NCI-H1092 (cell line): Measurements from ENCODE around the gene COL3A1.

ENCODE experiments used
- DNase-seq: peaks from one replicate; lab custom pipeline; 2025; lab: John Stamatoyannopoulos, UW

Gene COL3A1

DNA sequence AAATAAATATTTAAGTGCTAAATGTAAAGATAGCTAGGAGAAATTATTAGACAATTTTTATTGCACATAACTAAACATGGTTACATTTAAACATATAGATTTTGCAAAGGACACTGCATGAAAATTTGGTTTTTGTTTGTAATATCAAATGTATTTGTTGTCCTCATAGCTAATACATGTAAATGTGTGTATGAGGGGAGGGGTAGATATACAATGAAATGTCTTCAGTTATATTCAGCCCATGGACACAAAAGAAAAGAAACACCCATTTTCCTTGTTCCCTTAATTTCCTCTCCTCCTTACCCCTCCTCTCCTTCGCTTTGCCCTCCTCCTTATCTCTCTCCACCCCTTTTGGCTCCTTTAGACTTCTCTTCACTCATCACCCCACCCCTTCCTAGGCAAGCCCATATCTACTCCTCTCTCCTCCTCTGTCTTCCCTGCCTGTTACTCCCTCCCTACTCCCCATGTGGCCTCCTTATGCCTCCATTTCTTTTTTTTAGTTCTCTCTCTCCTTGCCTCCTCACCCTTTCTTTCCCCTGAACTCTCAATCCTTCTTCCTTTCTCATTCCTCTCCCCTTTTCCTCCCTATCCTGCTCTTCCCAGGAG, 1.4 kb downstream of the COL3A1 start:
- DNase-seq, result no peak

GRCh38 chr2:188976545-188977268, 2.5 kb downstream of the COL3A1 start:
- DNase-seq, result no peak

GRCh38 chr2:188977317-188977716, 3.1 kb downstream of the COL3A1 start:
- no peak for DNase-seq

GRCh38 chr2:188978291-188979081, 4.3 kb downstream of the COL3A1 start:
- DNase-seq, result no peak

DNA sequence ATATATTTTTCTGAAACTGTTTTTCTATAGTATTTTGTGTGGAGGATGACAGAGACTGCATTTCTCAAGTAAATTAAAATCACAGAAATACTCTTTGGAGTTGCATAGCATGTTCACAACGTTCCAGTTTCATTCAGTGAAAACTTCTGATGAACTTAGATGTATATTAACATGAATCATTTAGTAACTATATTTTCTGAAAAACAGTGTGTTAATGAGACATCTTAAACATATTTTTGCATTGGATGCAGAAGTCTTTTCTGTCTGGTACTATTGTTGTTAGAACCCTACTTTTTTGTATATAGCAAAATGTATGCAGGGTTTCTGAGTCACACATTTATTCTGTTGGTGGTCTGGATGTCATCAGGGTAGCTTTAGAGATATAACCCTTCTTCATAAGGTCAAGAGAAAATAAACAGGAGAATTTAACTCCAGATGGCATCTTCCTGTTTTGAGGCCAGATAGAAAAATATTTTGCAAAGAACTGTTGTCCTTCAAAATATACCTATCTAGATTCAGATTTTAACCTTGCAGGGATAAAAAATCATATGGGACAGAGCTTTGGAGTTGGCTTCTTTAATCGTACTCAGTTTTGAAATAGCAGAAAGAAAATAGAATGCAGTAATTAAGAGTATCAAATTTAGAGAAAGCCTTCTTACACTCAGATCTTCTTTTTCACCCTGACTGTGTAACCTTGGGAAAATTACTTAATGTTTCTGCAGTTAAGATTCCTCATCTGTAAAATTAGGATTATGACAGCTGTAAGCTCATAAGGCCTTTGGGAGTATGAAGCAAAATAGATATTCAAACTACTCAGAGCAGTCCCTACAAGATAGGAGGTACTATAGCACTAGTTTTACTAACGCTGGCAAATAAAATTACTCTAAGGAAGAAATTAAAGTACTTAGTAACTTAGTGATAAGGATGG, 5.3 kb downstream of the COL3A1 start:
- DNase-seq, result no peak

GRCh38 chr2:188983427-188984064, 9.4 kb downstream of the COL3A1 start:
- DNase-seq, result no peak

DNA sequence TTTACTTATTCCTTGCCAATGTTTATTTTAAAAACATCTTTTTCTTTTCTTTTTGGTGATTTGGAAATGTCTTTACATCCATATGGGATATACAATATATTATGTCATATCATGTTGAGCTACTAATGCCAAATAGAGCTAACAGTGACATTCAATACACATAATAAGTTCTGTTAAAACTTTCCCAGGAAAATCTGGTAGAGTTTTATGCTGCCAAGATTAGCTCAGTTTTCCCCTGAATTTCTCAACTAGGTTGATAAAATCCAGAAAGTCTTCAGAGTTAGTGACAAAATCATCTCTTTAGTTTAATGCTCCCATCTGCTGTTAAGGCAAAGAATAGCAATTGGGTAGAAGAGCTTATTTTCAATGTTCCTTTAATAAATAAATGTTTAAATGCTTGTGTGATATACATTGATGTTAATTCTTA, 9.9 kb downstream of the COL3A1 start:
- no peak for DNase-seq

GRCh38 chr2:188984680-188985079, 10.5 kb downstream of the COL3A1 start:
- no peak for DNase-seq

DNA sequence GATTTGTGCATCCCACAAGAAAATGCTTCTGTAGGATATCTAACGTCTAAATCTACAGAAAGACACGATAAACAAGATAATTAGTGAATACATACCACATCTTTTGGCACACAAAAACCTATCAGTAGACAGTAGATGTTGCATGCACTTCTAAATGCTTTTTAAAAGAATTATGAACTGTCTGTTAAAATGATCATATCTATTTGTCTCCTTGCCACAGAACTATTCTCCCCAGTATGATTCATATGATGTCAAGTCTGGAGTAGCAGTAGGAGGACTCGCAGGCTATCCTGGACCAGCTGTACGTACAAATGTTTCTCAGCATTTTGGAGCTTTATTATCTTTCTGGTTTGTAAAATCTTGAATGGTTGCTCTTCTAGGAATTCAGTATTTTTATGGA, 12.7 kb downstream of the COL3A1 start:
- no peak for DNase-seq

GRCh38 chr2:188993247-188993646, 19.1 kb downstream of the COL3A1 start:
- DNase-seq, result no peak

GRCh38 chr2:188997263-188997662, 23.1 kb downstream of the COL3A1 start:
- DNase-seq, result no peak

- DNase-seq, result no peak
Measured at GRCh38 chr2:189000221-189000620, 26.0 kb downstream of the COL3A1 start.

DNA sequence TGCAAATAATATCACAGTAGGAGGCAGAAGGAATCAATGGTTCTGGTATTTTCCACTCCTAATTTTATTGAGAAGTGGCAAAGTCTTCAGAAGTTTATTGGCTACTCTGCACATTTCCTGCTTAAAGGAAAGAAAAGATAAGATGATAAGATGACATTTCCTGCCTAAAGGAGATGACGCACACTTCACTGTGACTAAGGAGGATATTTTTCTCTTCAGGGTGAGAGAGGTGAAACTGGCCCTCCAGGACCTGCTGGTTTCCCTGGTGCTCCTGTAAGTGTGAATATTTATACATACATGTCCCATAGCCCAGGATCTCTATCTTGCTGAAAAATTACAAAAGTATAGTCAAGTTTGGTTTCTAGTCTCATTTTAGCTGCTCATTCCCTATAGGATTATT, 27.9 kb downstream of the COL3A1 start:
- no peak for DNase-seq

DNA sequence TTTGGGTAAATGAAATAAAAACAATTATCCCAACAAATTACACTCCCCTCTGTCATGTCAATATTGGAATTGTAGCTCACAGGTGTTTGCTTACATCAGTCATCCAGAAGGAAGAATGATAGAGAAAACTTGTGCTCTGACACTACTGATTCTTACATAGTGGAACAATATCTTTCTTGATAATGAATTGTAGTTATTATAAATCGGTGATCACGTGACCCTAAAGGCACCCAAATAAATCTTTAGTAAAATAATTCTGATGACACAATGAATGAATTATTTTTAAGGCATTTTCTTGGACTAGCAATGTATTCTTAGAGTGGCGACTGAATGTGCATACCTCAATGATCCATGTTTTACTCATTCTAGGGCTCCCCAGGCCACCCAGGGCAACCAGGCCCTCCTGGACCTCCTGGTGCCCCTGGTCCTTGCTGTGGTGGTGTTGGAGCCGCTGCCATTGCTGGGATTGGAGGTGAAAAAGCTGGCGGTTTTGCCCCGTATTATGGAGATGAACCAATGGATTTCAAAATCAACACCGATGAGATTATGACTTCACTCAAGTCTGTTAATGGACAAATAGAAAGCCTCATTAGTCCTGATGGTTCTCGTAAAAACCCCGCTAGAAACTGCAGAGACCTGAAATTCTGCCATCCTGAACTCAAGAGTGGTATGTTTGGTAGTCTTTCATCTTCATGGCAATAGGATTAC, 34.5 kb downstream of the COL3A1 start:
- DNase-seq, result no peak

GRCh38 chr2:189010536-189010935, 36.4 kb downstream of the COL3A1 start:
- no peak for DNase-seq

- no peak for DNase-seq
Measured at GRCh38 chr2:189012351-189012750, 38.2 kb downstream of the COL3A1 start.

DNA sequence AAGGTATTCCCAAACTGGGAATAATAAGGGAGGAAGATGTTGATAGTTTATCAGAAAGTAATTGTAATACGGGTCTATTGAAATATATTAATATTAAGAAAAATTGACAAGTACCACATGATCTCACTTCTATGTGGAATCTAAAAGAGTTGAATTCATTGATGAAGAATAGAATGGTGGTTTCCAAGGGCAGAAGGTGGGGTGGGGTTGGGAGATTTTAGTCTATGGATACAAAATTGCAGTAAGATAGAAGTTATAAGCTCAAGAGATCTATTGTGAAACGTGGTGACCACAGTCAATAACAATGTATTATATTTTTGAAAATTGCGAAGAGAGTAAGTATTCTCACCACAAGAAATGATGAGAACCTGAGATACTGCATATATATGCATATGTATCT, 38.9 kb downstream of the COL3A1 start:
- DNase-seq, result no peak

- DNase-seq, result no peak
Measured at GRCh38 chr2:189013671-189014448, 39.7 kb downstream of the COL3A1 start.

DNA sequence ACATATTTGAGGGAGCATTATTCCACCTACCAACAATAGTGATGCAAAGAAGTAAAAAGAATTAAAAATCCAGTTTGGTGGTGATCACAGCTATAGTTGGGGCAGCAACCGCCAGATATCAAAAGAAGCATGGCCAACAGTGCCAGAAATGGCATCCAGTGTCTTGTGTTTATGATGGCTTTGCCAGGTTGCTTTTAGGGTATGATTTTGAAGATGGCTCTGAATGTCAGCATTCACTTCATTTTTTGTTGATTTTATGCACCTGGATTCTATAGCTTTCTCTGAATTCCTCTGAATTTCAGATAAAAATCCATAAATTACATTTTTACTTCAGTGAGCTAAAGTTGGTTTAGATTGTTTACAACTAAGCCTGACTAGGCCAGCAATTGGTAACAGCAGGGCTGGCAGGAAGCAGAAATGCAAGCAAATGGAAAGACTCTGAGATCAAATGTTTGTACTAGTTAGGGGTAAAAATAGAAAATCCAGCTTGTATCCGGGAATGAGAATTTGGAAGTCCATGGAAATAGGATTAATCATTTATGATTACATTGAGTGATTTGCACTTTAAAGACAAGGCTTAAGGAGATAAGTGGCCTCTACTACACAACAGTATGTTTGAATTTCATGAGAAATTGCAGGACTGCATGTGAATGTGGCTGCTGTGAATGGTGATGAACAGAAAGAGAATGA, 40.4 kb downstream of the COL3A1 start:
- no peak for DNase-seq
